ENCODE data around the gene CDKAL1. TPM values are rescaled to one million over a fixed set of nuclear protein-coding genes. Genes with fewer than 3 reads are reported as not detected.

The CDKAL1 gene
- total RNA-seq, 1 donor from 2014 or later: 11.8 TPM

DNA sequence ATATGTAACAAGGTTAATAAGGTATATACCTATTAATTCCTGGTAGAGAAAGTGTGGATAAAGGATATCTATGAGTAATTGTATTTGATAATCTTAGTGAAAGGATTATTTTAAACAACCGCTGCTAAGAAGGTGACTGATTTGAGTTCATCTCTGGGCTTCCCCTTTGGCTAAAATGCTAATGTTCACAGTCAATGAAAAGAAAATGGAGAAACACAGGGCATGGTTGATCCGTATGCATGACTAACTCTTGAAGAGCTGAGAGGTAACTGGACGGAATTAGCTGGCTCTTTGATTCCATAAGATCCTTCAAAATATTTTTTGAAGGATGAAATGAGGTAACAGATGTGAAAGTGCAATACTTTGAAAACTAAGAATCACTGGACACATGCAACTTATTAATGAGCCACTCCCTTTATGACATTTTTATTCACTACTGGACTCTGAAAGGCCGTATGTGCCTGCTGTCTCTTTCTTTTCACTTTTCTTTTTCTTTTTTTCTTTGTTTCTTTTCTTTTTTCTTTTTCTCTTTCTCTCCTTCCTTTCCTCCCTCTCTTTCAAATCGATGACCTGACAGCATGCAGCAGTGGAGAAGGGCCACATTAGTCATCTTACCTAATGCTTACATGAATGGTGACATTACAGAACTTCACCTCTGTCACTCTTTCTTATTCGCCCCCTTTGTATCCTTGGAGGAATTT, 464.6 kb downstream of the CDKAL1 start:
- DNase-seq (ENCODE audit: low read depth): no peak

DNA sequence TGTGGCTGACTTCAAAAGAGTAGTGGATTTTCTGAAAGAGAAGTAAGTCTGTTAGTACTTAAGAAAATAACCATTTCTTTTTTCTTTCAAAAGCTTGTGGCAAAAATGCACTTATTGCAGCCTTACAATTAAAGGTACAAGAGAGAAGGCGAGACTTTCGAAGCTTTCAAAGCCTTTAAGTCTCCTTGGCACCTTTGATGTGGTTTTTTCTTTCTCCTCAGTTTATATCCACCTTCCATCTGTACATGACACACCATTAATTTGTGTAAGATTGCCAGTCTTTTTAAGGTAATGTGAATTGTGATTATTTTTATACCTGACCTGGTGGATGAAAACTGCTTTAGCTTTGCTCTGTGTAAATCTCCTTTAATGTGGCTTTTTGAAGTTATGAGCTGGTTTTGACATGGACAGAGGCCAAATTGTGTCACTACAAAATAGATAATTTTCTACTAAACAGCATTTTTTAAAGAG, 466.1 kb downstream of the CDKAL1 start:
- DNase-seq (ENCODE audit: low read depth): no peak

DNA sequence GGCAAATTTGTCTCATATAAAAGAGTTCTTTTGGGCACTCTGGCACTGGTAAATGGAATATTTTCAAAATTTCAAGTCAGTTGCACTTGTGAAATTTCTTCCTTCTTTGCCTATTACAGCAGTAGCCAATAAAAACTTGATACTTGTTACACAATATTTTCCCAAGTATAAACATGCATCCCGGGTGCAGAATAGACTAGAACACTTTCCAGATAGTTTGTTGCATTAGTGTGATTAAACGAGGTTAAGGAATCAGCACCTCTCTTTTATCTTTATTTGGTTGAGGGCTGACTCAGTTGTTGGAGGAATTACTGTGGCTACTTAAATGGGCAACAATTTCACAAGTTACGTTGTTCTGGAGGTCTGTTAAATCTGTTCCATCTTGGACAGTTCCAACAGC, 467.5 kb downstream of the CDKAL1 start:
- no peak for DNase-seq (ENCODE audit: low read depth)

- peak; percentile 29 for DNase-seq (ENCODE audit: low read depth)
Measured at GRCh38 chr6:21003780-21004541, 469.7 kb downstream of the CDKAL1 start.

GRCh38 chr6:21005816-21006570, 471.7 kb downstream of the CDKAL1 start:
- DNase-seq (ENCODE audit: low read depth): peak; percentile 9

- DNase-seq (ENCODE audit: low read depth): no peak
Measured at GRCh38 chr6:21019614-21020013, 485.4 kb downstream of the CDKAL1 start.

- DNase-seq (ENCODE audit: low read depth): no peak
Measured at GRCh38 chr6:21022343-21023107, 488.3 kb downstream of the CDKAL1 start.

- DNase-seq (ENCODE audit: low read depth): no peak
Measured at GRCh38 chr6:21023210-21023609, 489.0 kb downstream of the CDKAL1 start.

GRCh38 chr6:21024616-21025015, 490.4 kb downstream of the CDKAL1 start:
- no peak for DNase-seq (ENCODE audit: low read depth)

DNA sequence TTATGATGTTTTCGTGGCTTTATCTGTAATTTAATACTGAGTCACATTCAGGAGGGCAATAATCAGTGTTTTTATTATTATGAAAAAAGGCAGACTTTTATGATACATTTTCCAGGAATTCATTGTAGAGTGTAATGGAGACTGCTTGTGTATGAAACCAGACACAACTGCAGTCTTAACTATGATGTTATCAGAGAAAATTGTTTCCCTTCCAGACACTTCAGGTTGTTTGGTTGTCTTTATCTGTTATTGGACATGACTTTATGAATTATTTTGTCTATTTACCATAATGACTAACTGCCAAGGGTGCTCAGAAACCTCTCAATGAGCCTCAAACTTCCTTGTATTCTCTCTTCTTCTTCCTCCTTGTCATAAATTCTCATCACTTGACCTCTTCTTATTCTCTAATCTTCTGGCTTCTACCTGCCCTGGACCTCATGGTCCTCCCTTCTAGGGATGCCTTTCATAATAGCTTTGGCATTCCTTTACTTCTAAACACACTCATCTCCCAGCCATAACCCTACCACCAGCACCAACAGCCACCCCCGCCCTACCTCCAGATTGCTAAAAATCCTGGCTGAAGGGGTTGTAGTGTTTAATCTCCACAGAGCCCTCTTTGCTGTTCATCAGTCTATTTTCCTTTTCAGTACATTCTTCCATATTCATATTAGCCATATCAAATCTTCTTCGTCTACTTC, 492.5 kb downstream of the CDKAL1 start:
- peak; percentile 9 for DNase-seq (ENCODE audit: low read depth)

DNA sequence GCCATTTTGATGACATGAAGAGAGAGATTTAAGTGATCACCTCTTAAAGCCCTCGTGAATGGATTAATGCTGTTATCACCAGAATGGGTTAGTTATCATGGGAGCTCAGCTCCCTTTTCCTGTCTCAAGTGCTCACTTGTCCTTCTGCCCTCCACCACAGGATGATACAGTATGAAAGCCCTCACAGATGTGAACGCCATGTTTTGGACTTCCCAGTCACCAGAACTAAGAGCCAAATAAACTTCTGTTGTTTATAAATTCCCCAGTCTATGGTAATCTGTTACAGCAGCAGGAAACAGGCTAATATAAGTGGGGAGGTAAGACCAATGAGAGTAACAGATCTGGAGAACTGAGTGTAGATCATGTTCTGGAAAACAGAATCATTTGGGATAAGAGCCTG, 493.2 kb downstream of the CDKAL1 start:
- DNase-seq (ENCODE audit: low read depth): no peak

- no peak for DNase-seq (ENCODE audit: low read depth)
Measured at GRCh38 chr6:21031182-21031581, 496.9 kb downstream of the CDKAL1 start.

DNA sequence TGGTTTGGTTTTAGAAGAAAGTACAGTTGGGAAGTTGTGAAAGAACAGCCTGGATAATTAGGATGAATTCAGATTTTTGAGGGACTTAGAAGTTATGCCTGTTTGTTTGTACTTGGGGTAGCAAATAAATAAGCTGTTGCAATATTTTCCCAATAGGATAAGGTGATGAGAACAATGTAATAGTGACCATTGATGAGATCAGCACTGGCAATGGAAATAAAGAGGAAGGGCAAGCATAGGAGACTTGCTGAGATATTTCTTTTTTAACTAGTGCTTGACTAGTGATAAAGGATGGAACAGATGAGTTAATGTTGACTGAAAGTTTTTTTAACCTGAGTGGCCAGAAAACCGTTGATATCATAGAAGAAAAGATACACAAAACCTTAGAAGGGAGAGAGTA, 498.8 kb downstream of the CDKAL1 start:
- DNase-seq (ENCODE audit: low read depth): no peak

- peak; percentile 47 for DNase-seq (ENCODE audit: low read depth)
Measured at GRCh38 chr6:21033575-21034026, 499.3 kb downstream of the CDKAL1 start.

GRCh38 chr6:21034345-21034744, 500.1 kb downstream of the CDKAL1 start:
- DNase-seq (ENCODE audit: low read depth): no peak

GRCh38 chr6:21037453-21037852, 503.2 kb downstream of the CDKAL1 start:
- no peak for DNase-seq (ENCODE audit: low read depth)

GRCh38 chr6:21039926-21040325, 505.7 kb downstream of the CDKAL1 start:
- DNase-seq (ENCODE audit: low read depth): no peak

DNA sequence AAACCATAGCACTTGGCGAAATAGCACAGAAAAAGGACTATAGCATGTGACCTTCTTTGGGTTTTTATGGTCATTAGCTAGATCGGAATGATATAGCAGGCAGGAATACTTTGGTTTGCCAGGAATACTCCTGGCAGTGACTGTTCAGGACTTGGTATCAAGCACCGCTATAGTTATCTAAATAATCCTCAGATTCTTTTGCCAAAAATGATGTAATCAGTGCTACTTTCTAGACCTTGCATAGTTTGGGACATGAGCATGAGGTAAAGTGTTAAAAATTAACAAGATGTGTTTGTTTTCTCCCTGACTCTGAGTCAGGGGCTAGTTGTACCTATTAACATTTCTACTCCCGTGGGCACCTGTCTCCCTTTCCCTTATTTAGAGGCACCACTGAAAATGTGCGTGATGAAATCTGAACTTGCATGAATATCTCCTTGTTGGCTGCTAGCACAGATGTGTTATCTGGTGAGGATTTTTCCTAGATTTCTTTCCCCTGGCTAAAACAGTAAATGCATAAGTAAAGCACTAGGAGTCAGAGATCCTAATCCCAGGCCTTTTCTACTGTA, 511.0 kb downstream of the CDKAL1 start:
- no peak for DNase-seq (ENCODE audit: low read depth)

- DNase-seq (ENCODE audit: low read depth): no peak
Measured at GRCh38 chr6:21046276-21046675, 512.0 kb downstream of the CDKAL1 start.

DNA sequence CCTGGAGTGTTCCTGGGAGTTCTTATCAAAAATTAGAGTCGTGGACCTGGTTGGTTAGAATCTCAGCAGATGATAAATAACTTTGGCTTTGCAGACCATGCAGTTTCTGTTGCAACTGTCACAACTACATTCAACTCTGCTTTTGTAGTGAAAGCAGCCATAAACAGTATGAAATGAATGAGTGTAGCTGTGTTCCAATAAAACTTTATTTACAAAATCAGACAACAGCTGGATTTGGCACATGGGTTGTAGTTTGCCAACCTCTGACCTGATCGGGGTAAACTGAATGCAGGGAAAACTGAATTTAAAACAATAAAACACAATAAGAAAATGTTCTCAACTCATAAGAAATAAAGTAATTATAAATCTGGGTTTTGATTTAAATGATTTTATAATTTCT, 513.8 kb downstream of the CDKAL1 start:
- no peak for DNase-seq (ENCODE audit: low read depth)

Measured in myocyte (in vitro differentiated cells).